HS-27A (cell line): ENCODE results near the gene PAEP.

Source experiments
- DNase-seq: peaks from one replicate; pipeline ENCODE4 v3.0.0-alpha.2; 2012; ENCODE audit warnings: low read depth, missing footprints

Gene PAEP

GRCh38 chr9:135551031-135551430, 10.5 kb upstream of the PAEP start:
- DNase-seq: no peak

GRCh38 chr9:135551456-135551855, 10.1 kb upstream of the PAEP start:
- no peak for DNase-seq

GRCh38 chr9:135552021-135552697, 9.4 kb upstream of the PAEP start:
- no peak for DNase-seq

GRCh38 chr9:135552698-135553171, 8.8 kb upstream of the PAEP start:
- DNase-seq: no peak

GRCh38 chr9:135554718-135555117, 6.8 kb upstream of the PAEP start:
- DNase-seq: no peak

GRCh38 chr9:135555203-135555602, 6.4 kb upstream of the PAEP start:
- DNase-seq: no peak

GRCh38 chr9:135555910-135556309, 5.6 kb upstream of the PAEP start:
- DNase-seq: no peak

- DNase-seq: no peak
Measured at GRCh38 chr9:135559606-135560005, 1.9 kb upstream of the PAEP start.

GRCh38 chr9:135562235-135562745, 734 bp downstream of the PAEP start:
- DNase-seq: no peak

- no peak for DNase-seq
Measured at GRCh38 chr9:135563039-135563476, 1.5 kb downstream of the PAEP start.

- no peak for DNase-seq
Measured at GRCh38 chr9:135563858-135564257, 2.3 kb downstream of the PAEP start.

GRCh38 chr9:135565141-135565628, 3.6 kb downstream of the PAEP start:
- no peak for DNase-seq

GRCh38 chr9:135565636-135566035, 4.1 kb downstream of the PAEP start:
- DNase-seq: no peak

- no peak for DNase-seq
Measured at GRCh38 chr9:135566552-135566951, 5.0 kb downstream of the PAEP start.

- no peak for DNase-seq
Measured at GRCh38 chr9:135567311-135567710, 5.8 kb downstream of the PAEP start.

GRCh38 chr9:135568026-135568425, 6.5 kb downstream of the PAEP start:
- DNase-seq: no peak

- no peak for DNase-seq
Measured at GRCh38 chr9:135570456-135570855, 8.9 kb downstream of the PAEP start.

- no peak for DNase-seq
Measured at GRCh38 chr9:135572233-135572632, 10.7 kb downstream of the PAEP start.

GRCh38 chr9:135573124-135573523, 11.6 kb downstream of the PAEP start:
- DNase-seq: no peak

- DNase-seq: no peak
Measured at GRCh38 chr9:135574331-135574730, 12.8 kb downstream of the PAEP start.

- no peak for DNase-seq
Measured at GRCh38 chr9:135574943-135575342, 13.4 kb downstream of the PAEP start.

GRCh38 chr9:135575995-135576631, 14.6 kb downstream of the PAEP start:
- DNase-seq: no peak

- DNase-seq: no peak
Measured at GRCh38 chr9:135577256-135577655, 15.7 kb downstream of the PAEP start.
